ENCODE results near the gene EIF3L. TPM values are rescaled to one million over a fixed set of nuclear protein-coding genes. Genes with fewer than 3 reads are reported as not detected.

EIF3L gene
- total and polyA plus RNA-seq, 10 of the 15 experiments (the other 5 are each of a cell fraction or from before 2014, with no cell fraction given): 294 to 1,037 (median 618) TPM

DNA sequence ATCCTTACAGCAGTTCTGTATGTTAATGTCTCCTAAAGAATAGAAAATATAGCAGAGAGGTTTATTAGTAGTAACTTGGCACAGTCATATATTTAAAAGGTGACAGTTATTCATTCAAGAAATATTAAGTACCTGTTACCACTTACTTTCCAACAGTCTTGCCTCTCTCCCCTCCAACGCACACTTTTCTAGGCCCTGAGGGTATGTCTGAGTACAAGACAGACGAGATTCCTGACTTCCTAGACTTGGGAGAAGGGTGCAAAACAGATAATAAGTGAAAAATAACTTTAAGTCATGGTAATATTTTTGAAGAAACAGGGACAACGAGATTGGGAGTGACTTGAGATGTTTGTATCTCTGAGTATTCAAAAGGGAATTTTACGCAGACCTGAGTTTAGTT, 1.6 kb downstream of the EIF3L start:
- in situ Hi-C loops (cut with MboI): no loop called here
- Histone ChIP-seq H3K79me2 (ENCODE audit: control insufficient read depth, insufficient read depth, low read length) (peaks cover 47% of the 10 kb centered on the region), H3K27ac (ENCODE audit: control insufficient read depth, insufficient read depth) (no peak overlapping the region), H2AFZ (ENCODE audit: control insufficient read depth, low read depth, low read length) (no peak overlapping the region), H3K27me3 (replicated peaks in 1 of 2; ENCODE audit: control insufficient read depth in 2 of 2, insufficient read depth in 2 of 2, low read length in 1 of 2) (no peaks in the 10 kb centered on the region), H3K4me1 (ENCODE audit: control insufficient read depth, insufficient read depth, low read length) (peaks cover 3% of the 10 kb centered on the region; the same call in 1 of the 2 replicates), H4K20me1 (ENCODE audit: control insufficient read depth, insufficient read depth) (no peaks in the 10 kb centered on the region; the same call in 1 of the 2 replicates), H3K9me3 (replicated peaks; ENCODE audit: control insufficient read depth, insufficient read depth, low read length) (peaks cover 2% of the 10 kb centered on the region; the same call in 1 of the 3 replicates), H3K36me3 (ENCODE audit: control insufficient read depth in 2 of 2, insufficient read depth in 2 of 2, low read length in 1 of 2) (peaks cover 7 to 35% of the 10 kb centered on the region in 2 experiments), H3K4me3 (peak overlapping the region; percentile 90; the same call in 1 of the 2 replicates), H3K4me2 (ENCODE audit: control insufficient read depth, insufficient read depth) (peak overlapping the region; percentile 80), H3K9ac (ENCODE audit: control insufficient read depth, insufficient read depth, low read length) (peak overlapping the region; percentile 86)
- RAD21 ChIA-PET (ENCODE audit: unreplicated experiment): no interaction called here
- intact Hi-C loops (cut with micrococcal nuclease; ENCODE audit: unreplicated experiment): no loop called here
- CTCF ChIA-PET: interaction anchor here (0.9 to 4.1 kb wide), 3 partner anchors 12 to 244 kb away, joined by 3 to 32 read pairs (median 11); no protein-coding TSS in a partner anchor
- no peak for DNase-seq (ENCODE audit: low read depth, low spot score)
- TF ChIP-seq ETV6 (conservative IDR thresholded peaks at IDR 0.05 in 1 of 2, IDR thresholded peaks at IDR 0.05 in 1 of 2; ENCODE audit: borderline replicate concordance in 1 of 2, low read depth in 1 of 2): no peak
- no peak for TF ChIP-seq ASH2L (IDR thresholded peaks at IDR 0.05; ENCODE audit: borderline replicate concordance, low read depth)
- TF ChIP-seq, protein P1, sequence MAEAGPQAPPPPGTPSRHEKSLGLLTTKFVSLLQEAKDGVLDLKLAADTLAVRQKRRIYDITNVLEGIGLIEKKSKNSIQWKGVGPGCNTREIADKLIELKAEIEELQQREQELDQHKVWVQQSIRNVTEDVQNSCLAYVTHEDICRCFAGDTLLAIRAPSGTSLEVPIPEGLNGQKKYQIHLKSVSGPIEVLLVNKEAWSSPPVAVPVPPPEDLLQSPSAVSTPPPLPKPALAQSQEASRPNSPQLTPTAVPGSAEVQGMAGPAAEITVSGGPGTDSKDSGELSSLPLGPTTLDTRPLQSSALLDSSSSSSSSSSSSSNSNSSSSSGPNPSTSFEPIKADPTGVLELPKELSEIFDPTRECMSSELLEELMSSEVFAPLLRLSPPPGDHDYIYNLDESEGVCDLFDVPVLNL (IDR thresholded peaks at IDR 0.05; ENCODE audit: low read depth, low read length): no peak
- TF ChIP-seq, protein P2, sequence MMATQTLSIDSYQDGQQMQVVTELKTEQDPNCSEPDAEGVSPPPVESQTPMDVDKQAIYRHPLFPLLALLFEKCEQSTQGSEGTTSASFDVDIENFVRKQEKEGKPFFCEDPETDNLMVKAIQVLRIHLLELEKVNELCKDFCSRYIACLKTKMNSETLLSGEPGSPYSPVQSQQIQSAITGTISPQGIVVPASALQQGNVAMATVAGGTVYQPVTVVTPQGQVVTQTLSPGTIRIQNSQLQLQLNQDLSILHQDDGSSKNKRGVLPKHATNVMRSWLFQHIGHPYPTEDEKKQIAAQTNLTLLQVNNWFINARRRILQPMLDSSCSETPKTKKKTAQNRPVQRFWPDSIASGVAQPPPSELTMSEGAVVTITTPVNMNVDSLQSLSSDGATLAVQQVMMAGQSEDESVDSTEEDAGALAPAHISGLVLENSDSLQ (IDR thresholded peaks at IDR 0.05): no peak
- no peak for TF ChIP-seq RAD21 (IDR thresholded peaks at IDR 0.05; ENCODE audit: insufficient read depth, low read depth, low read length)
- no peak for TF ChIP-seq SMAD1 (IDR thresholded peaks at IDR 0.05; ENCODE audit: low read depth, partially characterized antibody)
- SMC1A ChIA-PET (ENCODE audit: uncharacterized antibody, unreplicated experiment): interaction anchor here (0.6 to 2.9 kb wide), 5 partner anchors 13 to 204 kb away, joined by 3 to 12 read pairs (median 4); partner anchors contain the start of genes C22orf23 and POLR2F
- TSS peak; percentile 38 for BruUV-seq (replicated peaks)
- no peak for FAIRE-seq
- 96% methylated on average over 4 of the region's 4 CpGs for WGBS (ENCODE audit: insufficient coverage, insufficient replicate concordance, low lambda C conversion rate, missing lambda C conversion rate)
- POLR2A ChIA-PET: no interaction called here
- no peak for ATAC-seq
